Measurements from ENCODE around the gene HDHD5. TPM values are rescaled to one million over a fixed set of nuclear protein-coding genes. Genes with fewer than 3 reads are reported as not detected.

Gene HDHD5
- total and polyA plus RNA-seq, 2 of the 13 experiments (the other 11 are each of a cell fraction or from before 2014, with no cell fraction given): not detected

- no peak for TF ChIP-seq AHDC1 (CRISPR knock-in tag; IDR thresholded peaks at IDR 0.05; ENCODE audit: borderline replicate concordance)
- no peak for TF ChIP-seq TFE3 (CRISPR knock-in tag; IDR thresholded peaks at IDR 0.05)
- TF ChIP-seq MED1 (CRISPR knock-in tag; IDR thresholded peaks at IDR 0.05): no peak
- TF ChIP-seq ZNF567 (CRISPR knock-in tag; IDR thresholded peaks at IDR 0.05; ENCODE audit: borderline replicate concordance): no peak
- no peak for TF ChIP-seq NR2F2 (IDR thresholded peaks at IDR 0.05; ENCODE audit: borderline replicate concordance, low read depth)
- no peak for TF ChIP-seq ARID3A (IDR thresholded peaks at IDR 0.05; ENCODE audit: low read depth, low read length)
- TF ChIP-seq ZNF709 (CRISPR knock-in tag; IDR thresholded peaks at IDR 0.05): no peak; the same call in 1 of the 2 replicates
- no peak for TF ChIP-seq SRY (CRISPR knock-in tag; IDR thresholded peaks at IDR 0.05)
- TF ChIP-seq HNF4G (IDR thresholded peaks at IDR 0.05; ENCODE audit: borderline replicate concordance, low read depth, low read length): no peak
- TF ChIP-seq HNF4G (CRISPR knock-in tag; IDR thresholded peaks at IDR 0.05; ENCODE audit: borderline replicate concordance, low read depth): no peak
- TF ChIP-seq ZNF275 (CRISPR knock-in tag; IDR thresholded peaks at IDR 0.05; ENCODE audit: borderline replicate concordance): no peak
- no peak for TF ChIP-seq ARNTL (CRISPR knock-in tag; IDR thresholded peaks at IDR 0.05)
- peak; percentile 71 for TF ChIP-seq ZNF687 (CRISPR knock-in tag; IDR thresholded peaks at IDR 0.05)
Measured at GRCh38 chr22:17171153-17172028, 12.3 kb upstream of the HDHD5 start (continued).

All from HepG2 (cell line).